OCI-M2 (cell line): Measurements from ENCODE around the gene PRKACA.

Source experiments
- DNase-seq: peaks from one replicate; lab custom pipeline; 2025; ENCODE audit not compliant: unreplicated experiment; lab: John Stamatoyannopoulos, UW

The PRKACA gene

GRCh38 chr19:14118165-14119051 is 846 bp upstream of the PRKACA start:
- peak; percentile 33 for DNase-seq

GRCh38 chr19:14116918-14117578 is 514 bp downstream of the PRKACA start:
- no peak for DNase-seq

GRCh38 chr19:14116525-14116917 is 1.0 kb downstream of the PRKACA start:
- no peak for DNase-seq

GRCh38 chr19:14115756-14116155 is 1.8 kb downstream of the PRKACA start:
- no peak for DNase-seq

GRCh38 chr19:14114854-14115253 is 2.7 kb downstream of the PRKACA start:
- DNase-seq, result no peak

- no peak for DNase-seq
Observed at GRCh38 chr19:14114439-14114838, 3.1 kb downstream of the PRKACA start.

- DNase-seq, result no peak
Observed at GRCh38 chr19:14113762-14114414, 3.7 kb downstream of the PRKACA start.

GRCh38 chr19:14112809-14113385 is 4.7 kb downstream of the PRKACA start:
- no peak for DNase-seq

- DNase-seq, result no peak
Observed at GRCh38 chr19:14112051-14112808, 5.3 kb downstream of the PRKACA start.

- DNase-seq, result no peak
Observed at GRCh38 chr19:14111486-14111885, 6.1 kb downstream of the PRKACA start.

GRCh38 chr19:14110650-14111049 is 6.9 kb downstream of the PRKACA start:
- DNase-seq, result no peak

GRCh38 chr19:14107581-14108461 is 9.7 kb downstream of the PRKACA start:
- DNase-seq, result no peak

- no peak for DNase-seq
Observed at GRCh38 chr19:14106840-14107239, 10.7 kb downstream of the PRKACA start.

GRCh38 chr19:14105680-14106079 is 11.9 kb downstream of the PRKACA start:
- DNase-seq, result no peak

- no peak for DNase-seq
Observed at GRCh38 chr19:14103310-14103709, 14.3 kb downstream of the PRKACA start.

GRCh38 chr19:14102756-14103155 is 14.8 kb downstream of the PRKACA start:
- no peak for DNase-seq

GRCh38 chr19:14102102-14102696 is 15.4 kb downstream of the PRKACA start:
- no peak for DNase-seq

- DNase-seq, result no peak
Observed at GRCh38 chr19:14101003-14101545, 16.5 kb downstream of the PRKACA start.

GRCh38 chr19:14097532-14098151 is 19.9 kb downstream of the PRKACA start:
- DNase-seq, result no peak
